GM19463 (cell line): Measurements from ENCODE around the gene UTS2R.
"Not testable (repeated sequence)": the region's sequence is repeated elsewhere in the genome, so short reads cannot be mapped to it uniquely, and the experiment has no call there.

ENCODE experiments used
- ATAC-seq: cut with Tn5 transposase; IDR thresholded peaks from one replicate; pipeline ENCODE4 v1.9.1; 2021; ENCODE audit warnings: mild to moderate bottlenecking, moderate library complexity; ENCODE audit not compliant: unreplicated experiment

The UTS2R gene

GRCh38 chr17:82334204-82334621, 37.4 kb upstream of the UTS2R start:
- ATAC-seq = no peak

- no peak for ATAC-seq
Observed at GRCh38 chr17:82334622-82335394, 36.8 kb upstream of the UTS2R start.

GRCh38 chr17:82338858-82339633, 32.5 kb upstream of the UTS2R start:
- no peak for ATAC-seq

GRCh38 chr17:82339634-82340580, 31.7 kb upstream of the UTS2R start:
- ATAC-seq = no peak

- no peak for ATAC-seq
Observed at GRCh38 chr17:82342361-82343079, 29.0 kb upstream of the UTS2R start.

GRCh38 chr17:82343560-82343959, 28.0 kb upstream of the UTS2R start:
- ATAC-seq = no peak

- ATAC-seq = no peak
Observed at GRCh38 chr17:82344175-82344907, 27.2 kb upstream of the UTS2R start.

GRCh38 chr17:82345151-82345976, 26.2 kb upstream of the UTS2R start:
- ATAC-seq = no peak

- ATAC-seq = no peak
Observed at GRCh38 chr17:82346342-82347300, 24.9 kb upstream of the UTS2R start.

GRCh38 chr17:82347994-82348393, 23.6 kb upstream of the UTS2R start:
- ATAC-seq = not testable (repeated sequence)

- no peak for ATAC-seq
Observed at GRCh38 chr17:82348434-82348833, 23.1 kb upstream of the UTS2R start.

GRCh38 chr17:82348866-82349265, 22.7 kb upstream of the UTS2R start:
- no peak for ATAC-seq

GRCh38 chr17:82349287-82349701, 22.3 kb upstream of the UTS2R start:
- no peak for ATAC-seq

GRCh38 chr17:82350182-82351030, 21.2 kb upstream of the UTS2R start:
- no peak for ATAC-seq

- ATAC-seq = peak; percentile 47
Observed at GRCh38 chr17:82351254-82351712, 20.3 kb upstream of the UTS2R start.

- no peak for ATAC-seq
Observed at GRCh38 chr17:82351713-82352488, 19.7 kb upstream of the UTS2R start.
